HCT116 (cell line): ENCODE measurements around the gene SFTPA2. TPM values are rescaled to one million over a fixed set of nuclear protein-coding genes. Genes with fewer than 3 reads are reported as not detected.
"Not testable (repeated sequence)": the region's sequence is repeated elsewhere in the genome, so short reads cannot be mapped to it uniquely, and the experiment has no call there.

Experiments used
- ATAC-seq: fragments of 200-7000 bp; cut with Tn5 transposase; 2 replicates; pipeline ENCODE4 v1.9.1; 2020; ENCODE audit warnings: mild to moderate bottlenecking, moderate library complexity
- BruUV-seq: library from RNA; stranded (reverse); fragments of 400-500 nt; replicated peaks from 2 replicates; lab custom pipeline; 2021; lab: Mats Ljungman, UMichigan
- CTCF ChIA-PET: fragments of 300-600 bp; sonication (Branson Sonifier 250); formaldehyde crosslinking; loops from one replicate; lab custom pipeline; 2021; ENCODE audit warnings: antibody characterized with exemption; lab: Charles Lee
- POLR2A ChIA-PET: fragments of 300-600, 350-600 bp; sonication (Branson Sonifier 250); formaldehyde crosslinking; loops from one replicate; lab custom pipeline; 2021; ENCODE audit warnings: antibody characterized with exemption; lab: Charles Lee
- RAD21 ChIA-PET, 2 experiments: fragments of 300-600 bp; sonication (Branson Sonifier 250); formaldehyde crosslinking; loops; one replicate each; lab custom pipeline; 2023; ENCODE audit warnings: low total read pairs in 2 of 2; ENCODE audit not compliant: uncharacterized antibody in 2 of 2, unreplicated experiment in 2 of 2, low non-redundant PET in 1 of 2; lab: Charles Lee
- DNase-seq: peaks from one replicate; pipeline ENCODE4 v3.0.0-alpha.2; 2010; ENCODE audit warnings: low read depth, low spot score
- H2AFZ ChIP-seq: fragments of 200-600 bp; shearing (Covaris generic), sonication (generic); 2 replicates; pipeline ENCODE4 v1.6.1; 2017; ENCODE audit warnings: low read depth, mixed run types, mixed read lengths, antibody characterized with exemption, low read length; ENCODE audit not compliant: poor library complexity, severe bottlenecking
- H3K27ac ChIP-seq: 2 replicates; pipeline ENCODE4 v1.5.1; 2012; ENCODE audit warnings: low read depth, low read length
- H3K27me3 ChIP-seq: fragments of 200-600 bp; sonication (generic); 2 replicates; pipeline ENCODE4 v1.6.1; 2016; ENCODE audit warnings: mixed run types, low read length, mixed read lengths; ENCODE audit not compliant: insufficient read depth
- H3K36me3 ChIP-seq, 2 experiments: fragments of 200-500 bp in 1 of 2; fragments of 200-600 bp in 1 of 2; sonication (Bioruptor generic) in 1 of 2; sonication (generic) in 1 of 2; 2 replicates each; pipeline versions ENCODE4 v1.5.1 to v1.6.1; 2014 to 2016; ENCODE audit warnings: low read length in 2 of 2, inconsistent platforms in 1 of 2, mixed read lengths in 1 of 2, mixed run types in 1 of 2; ENCODE audit not compliant: insufficient read depth in 2 of 2, control insufficient read depth in 1 of 2
- H3K4me1 ChIP-seq, 2 experiments: fragments of 200-600 bp in 1 of 2; sonication (generic) in 1 of 2; 2 replicates each; pipeline versions ENCODE4 v1.5.1 to v1.6.1; 2012 to 2017; ENCODE audit warnings: low read length in 2 of 2, inconsistent platforms in 1 of 2, mild to moderate bottlenecking in 1 of 2, mixed read lengths in 1 of 2, mixed run types in 1 of 2, moderate library complexity in 1 of 2; ENCODE audit not compliant: insufficient read depth in 2 of 2, control insufficient read depth in 1 of 2
- H3K4me2 ChIP-seq: fragments of 200-600 bp; sonication (generic); 2 replicates; pipeline ENCODE4 v1.6.1; 2017; ENCODE audit warnings: mixed run types, low read length, mixed read lengths
- H3K4me3 ChIP-seq, 2 experiments: fragments of 200-600 bp in 1 of 2; sonication (generic) in 1 of 2; replicated peaks in 1 of 2; 2 replicates each; pipeline ENCODE4 v1.5.1; 2011 to 2016; ENCODE audit warnings: low read length in 2 of 2, control low read depth in 1 of 2, low read depth in 1 of 2, mild to moderate bottlenecking in 1 of 2, mixed read lengths in 1 of 2, mixed run types in 1 of 2
- H3K79me2 ChIP-seq: fragments of 200-600 bp; sonication (generic); 2 replicates; pipeline ENCODE4 v1.6.1; 2017; ENCODE audit warnings: mild to moderate bottlenecking, mixed run types, low read length, moderate library complexity, mixed read lengths; ENCODE audit not compliant: insufficient read depth
- H3K9ac ChIP-seq: fragments of 200-600 bp; sonication (generic); 2 replicates; pipeline ENCODE4 v1.6.1; 2016; ENCODE audit warnings: low read length, mixed read lengths
- H3K9me2 ChIP-seq: fragments of 200-600 bp; sonication (generic), shearing (Covaris generic); 2 replicates; pipeline ENCODE4 v1.6.1; 2017; ENCODE audit warnings: mixed run types, mild to moderate bottlenecking, moderate library complexity; ENCODE audit not compliant: insufficient read depth
- H3K9me3 ChIP-seq, 2 experiments: fragments of 200-500 bp in 1 of 2; fragments of 200-600 bp in 1 of 2; sonication (Bioruptor generic) in 1 of 2; sonication (generic) in 1 of 2; 2 replicates each; pipeline ENCODE4 v1.6.1; 2014 to 2017; ENCODE audit warnings: low read length in 2 of 2, mixed read lengths in 2 of 2, inconsistent platforms in 1 of 2, low read depth in 1 of 2, mild to moderate bottlenecking in 1 of 2, mixed run types in 1 of 2, moderate library complexity in 1 of 2; ENCODE audit not compliant: control insufficient read depth in 1 of 2, insufficient read depth in 1 of 2
- H4K20me1 ChIP-seq: fragments of 200-600 bp; sonication (generic), shearing (Covaris generic); 2 replicates; pipeline ENCODE4 v1.6.1; 2017; ENCODE audit warnings: mixed run types, mild to moderate bottlenecking, moderate library complexity; ENCODE audit not compliant: insufficient read depth
- intact Hi-C: fragments of 100-400 bp; cut with micrococcal nuclease; formaldehyde crosslinking; loops from 2 replicates; pipeline ENCODE4 v1.10.0; 2022
- total RNA-seq: library from RNA; stranded (reverse); gene quantifications from one replicate; pipeline ENCODE4 v1.2.1, GENCODE V29; 2021; ENCODE audit not compliant: unreplicated experiment

Gene SFTPA2
- total RNA-seq, 1 experiment from 2014 or later = 6.9 TPM

DNA sequence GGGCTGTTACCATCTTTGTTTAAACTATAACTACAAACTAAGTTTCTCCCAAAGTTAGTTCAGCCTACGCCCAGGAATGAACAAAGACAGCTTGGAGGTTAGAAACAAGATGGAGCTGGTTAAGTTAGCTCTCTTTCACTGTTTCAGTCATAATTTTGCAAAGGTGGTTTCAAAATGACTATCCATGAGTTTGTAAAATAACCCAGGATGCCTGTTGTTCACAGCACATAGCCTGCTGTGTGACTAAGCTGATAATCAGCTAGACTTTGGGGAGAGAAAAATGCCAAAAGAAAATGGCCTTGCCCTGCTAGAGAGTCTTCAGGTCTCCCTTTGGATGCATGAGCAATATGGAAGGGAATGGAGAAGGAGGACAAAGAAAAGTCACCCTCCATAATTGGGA is 19.3 kb downstream of the SFTPA2 start:
- H3K4me2 ChIP-seq, POLR2A ChIA-PET, H3K4me3 ChIP-seq, H3K79me2 ChIP-seq, CTCF ChIA-PET, H3K27ac ChIP-seq, H3K36me3 ChIP-seq, BruUV-seq, H2AFZ ChIP-seq, H3K9me2 ChIP-seq, intact Hi-C loops, H3K27me3 ChIP-seq, H3K9me3 ChIP-seq, DNase-seq, H4K20me1 ChIP-seq, H3K9ac ChIP-seq, RAD21 ChIA-PET, ATAC-seq, H3K4me1 ChIP-seq: not testable (repeated sequence)

DNA sequence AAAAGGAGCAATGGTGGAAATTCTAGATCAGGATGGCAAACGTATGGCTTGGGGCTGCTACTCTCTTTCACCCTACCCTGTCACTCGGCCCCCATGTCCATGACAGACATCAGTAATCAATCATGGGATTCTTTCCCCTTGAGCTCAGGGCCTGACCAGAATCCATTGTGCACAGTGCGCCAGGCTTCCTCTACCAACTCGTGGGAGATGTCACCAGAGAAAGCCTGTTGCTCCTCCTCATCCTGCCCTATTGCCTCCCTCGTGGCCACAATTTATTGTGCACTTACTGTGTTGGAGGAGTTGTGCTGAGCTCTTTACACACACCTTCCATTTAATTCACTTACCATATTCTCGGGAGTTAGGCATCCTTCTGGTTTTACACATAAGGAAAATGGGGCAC is 21.9 kb downstream of the SFTPA2 start:
- ATAC-seq, H3K9me2 ChIP-seq, H3K4me1 ChIP-seq, CTCF ChIA-PET, H3K27ac ChIP-seq, DNase-seq, BruUV-seq, H3K9me3 ChIP-seq, H3K27me3 ChIP-seq, intact Hi-C loops, H2AFZ ChIP-seq, H3K79me2 ChIP-seq, H3K4me3 ChIP-seq, H4K20me1 ChIP-seq, H3K9ac ChIP-seq, H3K36me3 ChIP-seq, POLR2A ChIA-PET, H3K4me2 ChIP-seq: not testable (repeated sequence)
- RAD21 ChIA-PET = interaction anchor here in 1 of 2 experiments (0.6 kb wide), 1 partner anchor 606 kb away, joined by 3 read pairs; no protein-coding TSS in a partner anchor

DNA sequence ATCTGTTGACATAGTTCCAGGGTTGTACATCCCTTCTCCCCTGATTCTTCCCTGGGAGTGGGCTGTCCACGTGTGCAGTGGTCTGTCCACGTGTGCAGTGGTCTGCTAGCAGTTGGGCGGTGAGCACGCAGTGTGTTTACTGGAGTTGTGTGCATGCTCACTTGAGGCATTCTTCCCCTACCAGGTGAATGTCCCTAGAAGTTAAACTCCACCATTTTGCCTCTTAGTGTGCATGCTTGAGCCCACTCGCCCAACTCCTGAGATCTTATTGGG is 26.4 kb downstream of the SFTPA2 start:
- BruUV-seq, POLR2A ChIA-PET: not testable (repeated sequence)

DNA sequence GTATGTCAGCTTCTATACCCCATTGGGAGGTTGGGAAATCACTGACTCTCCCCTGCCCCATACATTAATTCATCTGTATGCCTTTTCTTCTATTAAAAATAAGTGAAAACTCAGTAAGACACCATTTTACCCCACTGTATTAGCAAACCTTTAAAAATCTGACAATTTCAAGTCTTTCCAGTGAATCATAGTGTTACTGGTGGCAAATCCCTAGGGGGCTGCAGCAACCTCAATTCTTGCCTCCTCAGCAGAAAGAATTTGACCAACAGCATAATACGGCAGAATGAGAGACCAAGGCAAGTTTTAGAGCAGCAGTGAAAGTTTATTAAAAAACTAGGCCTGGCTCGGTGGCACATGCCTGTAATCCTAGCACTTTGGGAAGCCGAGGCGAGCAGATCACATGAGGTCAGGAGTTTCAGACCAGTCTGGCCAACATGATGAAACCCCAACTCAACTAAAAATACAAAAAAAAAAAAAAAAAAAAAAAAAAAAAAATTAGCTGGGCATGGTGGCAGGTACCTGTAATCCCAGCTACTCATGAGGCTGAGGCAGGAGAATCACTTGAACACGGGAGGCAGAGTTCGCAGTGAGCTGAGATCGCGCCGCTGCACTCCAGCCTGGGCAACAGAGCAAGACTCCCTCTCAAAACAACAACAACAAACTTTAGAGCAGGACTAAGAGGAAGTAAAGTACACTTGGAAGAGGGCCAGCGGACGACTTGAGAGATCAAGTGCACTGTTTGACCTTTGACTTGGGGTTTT is 26.9 kb downstream of the SFTPA2 start:
- H3K79me2 ChIP-seq, H3K36me3 ChIP-seq, H3K4me2 ChIP-seq, H3K27me3 ChIP-seq, H3K4me3 ChIP-seq, ATAC-seq, DNase-seq, H4K20me1 ChIP-seq, H3K27ac ChIP-seq, POLR2A ChIA-PET, H3K4me1 ChIP-seq, H2AFZ ChIP-seq, intact Hi-C loops, BruUV-seq, H3K9me2 ChIP-seq, RAD21 ChIA-PET, H3K9me3 ChIP-seq, H3K9ac ChIP-seq: not testable (repeated sequence)
- CTCF ChIA-PET = interaction anchor here (0.7 kb wide), 1 partner anchor 78 kb away, joined by 3 read pairs; no protein-coding TSS in a partner anchor

More for the DNA sequence above, 26.4 kb downstream of the SFTPA2 start:
- intact Hi-C loops, H2AFZ ChIP-seq, H3K36me3 ChIP-seq, H3K9ac ChIP-seq, H3K4me2 ChIP-seq, ATAC-seq, H3K4me1 ChIP-seq, RAD21 ChIA-PET, H3K4me3 ChIP-seq, H3K27me3 ChIP-seq, H3K27ac ChIP-seq, H3K9me3 ChIP-seq, H3K79me2 ChIP-seq, H3K9me2 ChIP-seq, DNase-seq, H4K20me1 ChIP-seq: not testable (repeated sequence)
- CTCF ChIA-PET = interaction anchor here (0.7 kb wide), 1 partner anchor 77 kb away, joined by 3 read pairs; no protein-coding TSS in a partner anchor
